K562 (cell line): Measurements from ENCODE around the gene ACAD10. TPM values are rescaled to one million over a fixed set of nuclear protein-coding genes. Genes with fewer than 3 reads are reported as not detected.
A peak's percentile ranks its signal among the peaks of the same experiment; 100 is the strongest.

ENCODE experiments used
- CBFA2T2 ChIP-seq: fragments of 450-650 bp; conservative IDR thresholded peaks from 2 replicates; pipeline ENCODE4 v1.6.1; 2017; ENCODE audit warnings: mild to moderate bottlenecking
- ERF ChIP-seq: fragments of 450-650 bp; formaldehyde crosslinking; IDR thresholded peaks from 2 replicates; pipeline ENCODE4 v1.4.0; 2020; ENCODE audit warnings: mild to moderate bottlenecking, mixed read lengths
- ETV5 ChIP-seq: sonication (generic); formaldehyde crosslinking; IDR thresholded peaks from 2 replicates; pipeline ENCODE4 v1.4.0; 2020; ENCODE audit warnings: low read depth, mild to moderate bottlenecking, missing genetic modification reagents
- MED1 ChIP-seq: sonication (generic); formaldehyde crosslinking; IDR thresholded peaks from 2 replicates; pipeline ENCODE4 v1.8.1; 2023; ENCODE audit warnings: missing genetic modification reagents, borderline replicate concordance
- RBBP5 ChIP-seq: fragments of 200-600 bp; sonication (generic); IDR thresholded peaks from 2 replicates; pipeline ENCODE4 v1.6.1; 2012; ENCODE audit warnings: borderline replicate concordance, mild to moderate bottlenecking, low read length, control low read depth, inconsistent platforms; ENCODE audit not compliant: insufficient read depth, poor library complexity, severe bottlenecking
- RHOXF2B ChIP-seq: fragments of 250-450 bp; sonication (Bioruptor Pico); conservative IDR thresholded peaks from 2 replicates; pipeline ENCODE4 v1.5.1; 2021
- RNF2 ChIP-seq: sonication (generic); IDR thresholded peaks from 2 replicates; pipeline ENCODE4 v1.6.1; 2016
- SIN3B ChIP-seq: fragments of 450-650 bp; IDR thresholded peaks from 2 replicates; pipeline ENCODE4 v1.6.1; 2017; ENCODE audit warnings: low read depth, mild to moderate bottlenecking, moderate library complexity
- TEAD4 ChIP-seq, 2 experiments: sonication (generic) in 1 of 2; formaldehyde crosslinking in 1 of 2; IDR thresholded peaks; 2 replicates each; pipeline versions ENCODE4 v1.6.1 to v1.8.0; 2012 to 2022; ENCODE audit warnings: borderline replicate concordance in 1 of 2, inconsistent platforms in 1 of 2, low read length in 1 of 2, mild to moderate bottlenecking in 1 of 2, missing genetic modification reagents in 1 of 2
- U2AF2 ChIP-seq: fragments of 200-400 bp; formaldehyde crosslinking; optimal IDR thresholded peaks from 2 replicates; pipeline ENCODE3; 2017; ENCODE audit warnings: low read depth, mild to moderate bottlenecking, low read length
- ZNF23 ChIP-seq: fragments of 250-450 bp; sonication (Bioruptor Pico); IDR thresholded peaks from 2 replicates; pipeline ENCODE4 v1.4.0; 2020; ENCODE audit warnings: mild to moderate bottlenecking
- ZNF239 ChIP-seq: fragments of 250-450 bp; sonication (Bioruptor Pico); IDR thresholded peaks from 2 replicates; pipeline ENCODE4 v1.4.0; 2020; ENCODE audit warnings: mild to moderate bottlenecking
- polyA plus RNA-seq, 8 experiments: library from polyadenylated mRNA; depleted of rRNA in 4 of 8; stranded (reverse) in 5 of 8; unstranded in 3 of 8; fragments of >200 nt; fragmentation: Nextera tagmentation in 2 of 8; fragmentation: Illumina TruSeq in 1 of 8; extraction: Ambion mirVana in 2 of 8; extraction: Trizol in 1 of 8; gene quantifications; 2 replicates each; pipeline versions ENCODE4 v1.2.1 to v1.2.3, GENCODE V29; 2011 to 2014; ENCODE audit warnings: inconsistent platforms in 1 of 8, missing spikeins in 1 of 8
- total RNA-seq, 7 experiments: library from RNA; depleted of rRNA in 6 of 7; stranded (reverse); fragments of >200 nt in 6 of 7; fragmentation: Illumina TruSeq in 2 of 7; extraction: Trizol in 2 of 7; gene quantifications; 2 replicates each; pipeline versions ENCODE4 v1.2.1 to v1.2.3, GENCODE V29; 2011 to 2021; ENCODE audit warnings: low replicate concordance in 1 of 7
- TF ChIP-seq, protein P1 (sequence below): fragments of 250-450 bp; sonication (Bioruptor Pico); IDR thresholded peaks from 2 replicates; pipeline ENCODE4 v1.5.1; 2021; ENCODE audit warnings: mild to moderate bottlenecking
- TF ChIP-seq, protein P2 (sequence below): sonication (generic); formaldehyde crosslinking; IDR thresholded peaks from 2 replicates; pipeline ENCODE4 v1.9.0; 2022; ENCODE audit warnings: mild to moderate bottlenecking, missing genetic modification reagents
- TF ChIP-seq, protein P3 (sequence below), 2 experiments: fragments of 450-650 bp; formaldehyde crosslinking in 1 of 2; IDR thresholded peaks; 2 replicates each; pipeline versions ENCODE4 v1.4.0 to v1.6.1; 2014 to 2020; ENCODE audit warnings: mild to moderate bottlenecking in 2 of 2, borderline replicate concordance in 1 of 2, low read depth in 1 of 2
- TF ChIP-seq, protein P4 (sequence below): fragments of 250-450 bp; sonication (Bioruptor Pico); IDR thresholded peaks from 2 replicates; pipeline ENCODE4 v1.4.0; 2020

Gene ACAD10
- total and polyA plus RNA-seq, 9 of the 15 experiments (the other 6 are each of a cell fraction or from before 2014, with no cell fraction given) = 2.3 to 19.2 (median 12.0) TPM

DNA sequence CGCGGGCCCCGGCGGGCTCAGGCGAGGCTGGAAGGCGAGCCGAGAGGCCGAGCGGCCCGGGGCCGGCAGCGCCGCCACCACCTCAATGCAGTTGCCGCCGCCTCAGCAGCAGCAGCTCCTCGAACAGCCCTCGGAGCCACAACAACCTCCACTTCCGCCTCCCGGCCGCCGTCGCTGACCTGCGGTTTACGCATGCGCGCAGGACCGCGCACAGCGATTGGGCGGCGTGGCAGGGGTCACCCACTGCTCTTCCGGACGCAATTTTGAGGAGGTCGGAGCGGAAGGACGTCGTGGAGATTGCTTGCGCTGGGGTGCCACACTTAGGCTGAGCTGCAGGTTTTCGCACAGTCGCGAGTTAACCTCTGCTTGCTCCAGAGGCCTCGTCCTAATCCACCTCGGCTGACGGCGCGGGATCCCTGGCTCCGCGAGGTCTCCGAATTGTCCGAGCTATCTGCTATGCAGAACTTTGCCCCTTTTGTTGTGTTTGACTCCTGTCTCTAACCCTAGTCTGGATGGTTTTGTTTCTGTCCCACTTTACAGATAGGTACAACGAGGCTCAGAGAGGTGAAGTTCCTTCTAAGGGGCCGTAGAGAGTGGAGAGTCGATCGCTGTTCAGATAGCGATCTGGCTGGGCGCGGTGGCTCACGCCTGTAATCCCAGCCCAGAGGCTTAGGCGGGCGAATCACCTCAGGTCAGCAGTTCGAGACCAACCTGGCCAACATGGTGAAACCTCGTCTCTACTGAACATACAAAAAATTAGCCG lies at the start of gene ACAD10, which contains the start of gene BRAP (continued):
- peak; percentile 98 for TF ChIP-seq RBBP5
- TF ChIP-seq ZNF239 (CRISPR knock-in tag) = no peak
- TF ChIP-seq, protein P1, sequence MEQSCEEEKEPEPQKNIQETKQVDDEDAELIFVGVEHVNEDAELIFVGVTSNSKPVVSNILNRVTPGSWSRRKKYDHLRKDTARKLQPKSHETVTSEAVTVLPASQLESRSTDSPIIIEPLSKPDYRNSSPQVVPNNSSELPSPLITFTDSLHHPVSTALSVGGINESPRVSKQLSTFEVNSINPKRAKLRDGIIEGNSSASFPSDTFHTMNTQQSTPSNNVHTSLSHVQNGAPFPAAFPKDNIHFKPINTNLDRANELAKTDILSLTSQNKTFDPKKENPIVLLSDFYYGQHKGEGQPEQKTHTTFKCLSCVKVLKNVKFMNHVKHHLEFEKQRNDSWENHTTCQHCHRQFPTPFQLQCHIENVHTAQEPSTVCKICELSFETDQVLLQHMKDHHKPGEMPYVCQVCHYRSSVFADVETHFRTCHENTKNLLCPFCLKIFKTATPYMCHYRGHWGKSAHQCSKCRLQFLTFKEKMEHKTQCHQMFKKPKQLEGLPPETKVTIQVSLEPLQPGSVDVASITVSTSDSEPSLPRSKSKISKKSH (CRISPR knock-in tag) = no peak
- no peak for TF ChIP-seq RHOXF2B (CRISPR knock-in tag)
- TF ChIP-seq ERF (CRISPR knock-in tag) = no peak
- TF ChIP-seq CBFA2T2 = no peak
- TF ChIP-seq, protein P2, sequence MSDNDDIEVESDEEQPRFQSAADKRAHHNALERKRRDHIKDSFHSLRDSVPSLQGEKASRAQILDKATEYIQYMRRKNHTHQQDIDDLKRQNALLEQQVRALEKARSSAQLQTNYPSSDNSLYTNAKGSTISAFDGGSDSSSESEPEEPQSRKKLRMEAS (CRISPR knock-in tag) = peak; percentile 36; the same call in 1 of the 2 replicates
- TF ChIP-seq SIN3B = peak; percentile 91
- TF ChIP-seq RNF2 = 0 out of 2 replicates have a peak, but pooled peaks have one; percentile 20
- TF ChIP-seq, protein P3, sequence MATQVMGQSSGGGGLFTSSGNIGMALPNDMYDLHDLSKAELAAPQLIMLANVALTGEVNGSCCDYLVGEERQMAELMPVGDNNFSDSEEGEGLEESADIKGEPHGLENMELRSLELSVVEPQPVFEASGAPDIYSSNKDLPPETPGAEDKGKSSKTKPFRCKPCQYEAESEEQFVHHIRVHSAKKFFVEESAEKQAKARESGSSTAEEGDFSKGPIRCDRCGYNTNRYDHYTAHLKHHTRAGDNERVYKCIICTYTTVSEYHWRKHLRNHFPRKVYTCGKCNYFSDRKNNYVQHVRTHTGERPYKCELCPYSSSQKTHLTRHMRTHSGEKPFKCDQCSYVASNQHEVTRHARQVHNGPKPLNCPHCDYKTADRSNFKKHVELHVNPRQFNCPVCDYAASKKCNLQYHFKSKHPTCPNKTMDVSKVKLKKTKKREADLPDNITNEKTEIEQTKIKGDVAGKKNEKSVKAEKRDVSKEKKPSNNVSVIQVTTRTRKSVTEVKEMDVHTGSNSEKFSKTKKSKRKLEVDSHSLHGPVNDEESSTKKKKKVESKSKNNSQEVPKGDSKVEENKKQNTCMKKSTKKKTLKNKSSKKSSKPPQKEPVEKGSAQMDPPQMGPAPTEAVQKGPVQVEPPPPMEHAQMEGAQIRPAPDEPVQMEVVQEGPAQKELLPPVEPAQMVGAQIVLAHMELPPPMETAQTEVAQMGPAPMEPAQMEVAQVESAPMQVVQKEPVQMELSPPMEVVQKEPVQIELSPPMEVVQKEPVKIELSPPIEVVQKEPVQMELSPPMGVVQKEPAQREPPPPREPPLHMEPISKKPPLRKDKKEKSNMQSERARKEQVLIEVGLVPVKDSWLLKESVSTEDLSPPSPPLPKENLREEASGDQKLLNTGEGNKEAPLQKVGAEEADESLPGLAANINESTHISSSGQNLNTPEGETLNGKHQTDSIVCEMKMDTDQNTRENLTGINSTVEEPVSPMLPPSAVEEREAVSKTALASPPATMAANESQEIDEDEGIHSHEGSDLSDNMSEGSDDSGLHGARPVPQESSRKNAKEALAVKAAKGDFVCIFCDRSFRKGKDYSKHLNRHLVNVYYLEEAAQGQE (IDR thresholded peaks at IDR 0.05; ENCODE audit: borderline replicate concordance) = peak; percentile 49
- TF ChIP-seq, protein P3 (CRISPR knock-in tag; IDR thresholded peaks at IDR 0.05; ENCODE audit: low read depth) = 0 out of 2 replicates have a peak, but pooled peaks have one; percentile 42
- peak; percentile 91 for TF ChIP-seq ETV5 (CRISPR knock-in tag)
- 0 out of 2 replicates have a peak, but pooled peaks have one; percentile 27 for TF ChIP-seq TEAD4 (IDR thresholded peaks at IDR 0.05; ENCODE audit: low read length)
- no peak for TF ChIP-seq TEAD4 (CRISPR knock-in tag; IDR thresholded peaks at IDR 0.05; ENCODE audit: borderline replicate concordance)
- TF ChIP-seq, protein P4, sequence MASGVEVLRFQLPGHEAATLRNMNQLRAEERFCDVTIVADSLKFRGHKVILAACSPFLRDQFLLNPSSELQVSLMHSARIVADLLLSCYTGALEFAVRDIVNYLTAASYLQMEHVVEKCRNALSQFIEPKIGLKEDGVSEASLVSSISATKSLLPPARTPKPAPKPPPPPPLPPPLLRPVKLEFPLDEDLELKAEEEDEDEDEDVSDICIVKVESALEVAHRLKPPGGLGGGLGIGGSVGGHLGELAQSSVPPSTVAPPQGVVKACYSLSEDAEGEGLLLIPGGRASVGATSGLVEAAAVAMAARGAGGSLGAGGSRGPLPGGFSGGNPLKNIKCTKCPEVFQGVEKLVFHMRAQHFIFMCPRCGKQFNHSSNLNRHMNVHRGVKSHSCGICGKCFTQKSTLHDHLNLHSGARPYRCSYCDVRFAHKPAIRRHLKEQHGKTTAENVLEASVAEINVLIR = peak; percentile 20; the same call in 1 of the 2 replicates
- TF ChIP-seq MED1 = no peak
- TF ChIP-seq ZNF23 = no peak
- TF ChIP-seq U2AF2 = no peak
